ENCODE data around the gene ICA1L.

- TF ChIP-seq ZNF23 (tag by site-specific recombination; IDR thresholded peaks at IDR 0.05; ENCODE audit: borderline replicate concordance) = no peak
- TF ChIP-seq ZNF501 (tag by site-specific recombination; IDR thresholded peaks at IDR 0.05) = no peak
- no peak for TF ChIP-seq ZNF776 (tag by site-specific recombination; IDR thresholded peaks at IDR 0.05; ENCODE audit: borderline replicate concordance)
- no peak for TF ChIP-seq ZNF132 (tag by site-specific recombination; IDR thresholded peaks at IDR 0.05; ENCODE audit: borderline replicate concordance)
- TF ChIP-seq CTCF (tag by site-specific recombination; IDR thresholded peaks at IDR 0.05) = no peak
These were observed 55.8 kb downstream of the ICA1L start for GRCh38 chr2:202815548-202816360.

Measured in HEK293 (cell line).